NCI-H1436 (cell line): ENCODE data around the gene CCDC3.
A peak's percentile ranks its signal among the peaks of the same experiment; 100 is the strongest.

Experiments used
- DNase-seq: peaks from one replicate; lab custom pipeline; 2025; lab: John Stamatoyannopoulos, UW

Gene CCDC3

DNA sequence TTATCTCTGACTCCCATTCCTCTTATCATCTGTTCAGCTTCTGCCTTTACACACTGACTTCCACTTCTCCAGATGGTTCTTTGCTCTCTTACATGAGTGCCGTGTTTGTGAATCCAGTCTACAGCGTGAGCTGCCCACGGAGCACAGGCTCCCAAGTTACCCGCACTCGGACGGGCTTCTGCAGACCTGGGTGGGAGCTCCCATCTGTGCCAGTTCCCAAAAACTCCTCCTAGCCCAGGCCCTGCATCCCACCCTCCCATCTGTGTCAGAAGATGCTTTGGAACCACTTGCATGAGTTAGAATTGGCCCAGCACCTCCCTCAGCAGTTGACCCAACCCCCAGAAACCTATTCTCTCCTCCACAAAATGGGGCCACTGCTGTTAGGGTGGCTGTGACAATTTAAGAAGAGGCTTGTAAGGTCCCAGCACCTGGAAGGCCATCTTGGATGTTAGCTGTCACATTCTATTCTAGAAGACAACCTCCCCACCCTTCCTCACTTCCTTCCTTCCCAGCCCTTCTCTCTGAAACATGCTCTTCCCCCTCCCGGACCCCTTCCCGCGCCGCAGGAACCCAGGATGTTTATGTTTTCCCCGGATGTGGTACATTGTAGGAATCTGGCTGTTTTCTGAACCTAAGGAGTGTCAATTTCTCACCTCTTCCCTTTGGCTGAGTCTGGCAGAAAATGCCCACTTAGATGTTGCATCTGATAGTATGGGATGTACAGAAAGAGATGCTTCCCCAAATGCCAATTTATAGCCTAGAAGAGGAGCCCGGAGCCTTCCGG is 79.2 kb downstream of the CCDC3 start:
- DNase-seq, result no peak

DNA sequence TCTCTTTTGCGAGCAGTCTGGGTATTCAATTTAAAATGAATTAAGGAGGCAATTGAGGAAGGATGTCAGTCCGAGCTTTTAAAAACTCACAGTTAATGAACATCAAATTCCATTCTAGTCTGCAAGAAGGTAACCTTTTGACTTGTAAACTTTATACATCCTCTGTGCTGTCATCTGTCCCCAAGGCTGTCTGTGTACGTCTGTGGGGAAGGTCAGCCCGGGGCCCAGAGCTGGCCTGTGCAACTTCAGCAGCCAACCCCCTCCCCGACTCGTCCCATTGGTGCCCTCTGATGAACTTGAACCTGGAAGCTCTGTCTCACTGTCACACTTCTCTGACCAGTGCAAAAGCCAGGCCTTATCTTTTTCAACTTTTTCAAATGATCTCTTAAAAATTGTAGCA is 80.3 kb downstream of the CCDC3 start:
- no peak for DNase-seq

DNA sequence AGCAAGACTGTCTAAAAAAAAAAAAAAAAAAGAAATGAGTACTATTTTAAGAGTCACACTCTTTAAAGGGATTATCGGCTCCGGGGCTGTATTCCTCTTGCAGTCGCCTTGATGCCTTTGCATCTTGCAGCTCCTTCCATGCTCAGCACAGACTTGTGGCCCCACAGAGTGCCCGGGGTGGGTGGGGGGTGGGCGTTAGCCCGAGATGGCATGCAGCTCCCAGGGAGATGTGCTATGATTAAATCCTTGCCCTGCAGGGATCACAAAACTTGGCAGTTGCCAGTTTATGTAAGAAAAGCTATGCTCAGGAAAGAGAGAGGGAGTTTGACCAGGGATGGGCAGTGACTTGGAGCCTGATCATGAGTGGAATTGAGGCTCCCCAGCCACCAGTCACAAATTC is 81.9 kb downstream of the CCDC3 start:
- no peak for DNase-seq

DNA sequence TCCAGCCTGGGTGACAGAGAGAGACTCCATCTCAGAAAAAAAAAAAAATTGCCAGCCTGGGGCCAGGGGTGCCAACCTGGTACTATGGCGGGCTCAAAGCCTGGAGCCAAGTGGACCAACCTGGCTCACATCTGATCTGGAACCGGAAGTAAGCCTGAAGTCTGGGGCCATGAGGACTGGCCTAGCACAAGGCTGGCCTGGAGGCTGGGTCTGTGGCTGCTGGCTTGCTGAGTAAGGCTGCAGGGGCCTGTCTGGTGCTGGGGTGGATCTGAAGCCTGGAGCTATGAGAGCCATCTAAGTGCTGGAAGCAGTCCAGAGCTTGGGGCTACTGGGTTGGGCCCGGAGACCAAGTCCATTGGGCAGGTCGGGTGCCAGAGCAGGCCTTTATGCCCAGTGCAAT is 84.9 kb downstream of the CCDC3 start:
- DNase-seq, result no peak

DNA sequence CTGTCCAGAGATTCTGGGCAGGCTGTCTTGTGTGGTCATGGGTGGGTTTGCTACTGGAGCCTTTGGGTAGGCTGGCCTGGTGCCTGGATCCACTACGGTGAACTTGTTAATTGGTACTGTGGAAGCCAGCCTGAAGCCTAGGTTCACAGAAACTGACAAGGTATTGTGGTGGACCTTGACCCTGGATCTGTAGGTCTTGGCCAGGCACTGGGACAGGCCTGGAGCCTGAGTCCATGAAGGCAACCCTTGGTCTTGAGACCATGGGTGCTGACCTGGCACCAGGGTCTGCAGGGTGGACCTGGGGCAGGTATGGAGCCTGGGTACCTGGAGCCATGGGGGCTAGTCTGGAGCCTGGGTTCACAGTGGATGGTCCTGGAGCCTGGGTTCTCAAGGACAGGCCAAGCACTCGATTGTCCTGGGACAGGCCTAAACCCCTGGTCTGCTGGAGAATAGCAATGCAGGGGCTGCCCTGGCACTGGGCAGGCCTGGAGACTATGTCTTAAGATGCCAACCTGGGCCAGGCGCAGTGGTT is 85.8 kb downstream of the CCDC3 start:
- DNase-seq, result no peak

DNA sequence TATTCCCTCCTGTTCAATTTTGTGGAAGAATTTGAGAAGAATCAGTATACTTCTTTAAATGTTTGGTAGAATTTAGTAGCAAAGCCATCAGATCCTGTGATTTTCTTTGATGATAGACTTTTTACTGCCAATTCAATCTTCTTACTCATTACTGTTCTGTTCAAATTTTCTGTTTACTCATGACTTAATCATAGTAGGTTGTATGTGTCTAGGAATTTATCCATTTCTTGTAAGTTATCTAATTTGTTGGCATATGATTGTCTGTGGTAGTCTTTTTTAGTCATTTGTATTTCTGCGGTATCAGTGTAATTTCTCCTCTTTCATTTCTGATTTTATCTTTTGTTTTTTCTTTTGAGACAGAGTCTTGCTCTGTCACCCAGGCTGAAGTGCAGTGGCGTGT is 87.4 kb downstream of the CCDC3 start:
- no peak for DNase-seq

DNA sequence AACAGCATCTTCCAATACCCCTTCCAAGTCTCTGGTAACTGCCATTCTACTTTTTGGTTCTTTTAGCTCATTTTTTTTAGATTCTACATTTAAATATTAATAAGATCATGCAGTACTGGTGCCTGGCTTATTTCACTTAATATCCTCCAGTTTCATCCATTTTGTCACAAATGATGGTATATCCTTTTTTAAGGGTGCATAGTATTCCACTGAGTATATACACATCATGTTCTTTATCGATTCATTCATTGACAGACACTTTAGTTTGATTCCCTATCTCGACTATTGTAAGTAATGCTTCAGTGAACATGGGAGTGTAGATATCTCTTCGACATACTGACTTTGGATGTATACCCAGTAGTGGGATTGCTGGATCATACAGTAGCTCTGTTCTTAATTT is 89.7 kb downstream of the CCDC3 start:
- no peak for DNase-seq

DNA sequence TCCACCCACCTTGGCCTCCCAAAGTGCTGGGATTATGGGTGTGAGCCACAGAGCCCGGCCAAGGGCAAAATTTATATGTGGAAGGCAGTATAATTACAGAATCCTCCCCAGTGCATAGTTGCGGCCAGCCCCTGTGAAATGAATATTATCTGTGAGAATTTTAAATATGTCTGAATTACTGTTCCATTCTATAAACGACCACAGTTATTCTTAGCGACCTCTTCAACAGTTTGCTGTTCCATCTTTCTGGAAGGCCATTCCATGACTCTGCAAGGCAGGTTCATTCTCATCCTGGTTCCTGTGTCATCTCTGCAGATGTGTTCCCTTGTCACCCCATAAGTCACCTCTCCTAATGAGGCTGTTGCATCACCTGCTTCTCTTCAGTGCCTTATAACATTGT is 90.7 kb downstream of the CCDC3 start:
- DNase-seq, result no peak

DNA sequence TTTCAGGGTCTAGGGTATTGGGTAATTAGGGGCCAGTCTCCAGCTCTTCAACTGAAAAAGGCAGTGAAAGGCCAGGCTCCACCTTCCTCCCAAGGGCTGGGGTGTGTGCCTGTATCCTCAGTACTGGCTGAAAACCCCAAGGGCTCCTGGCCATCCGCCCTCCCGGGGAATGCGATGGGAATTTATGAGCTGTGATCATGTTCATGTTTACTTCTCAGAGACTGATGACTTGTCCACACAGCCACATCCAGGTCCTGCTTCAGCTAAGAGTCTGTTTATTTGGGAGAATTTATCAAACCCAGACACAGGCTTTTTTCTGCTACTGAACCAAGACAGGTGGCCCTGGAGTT is 91.7 kb downstream of the CCDC3 start:
- no peak for DNase-seq

DNA sequence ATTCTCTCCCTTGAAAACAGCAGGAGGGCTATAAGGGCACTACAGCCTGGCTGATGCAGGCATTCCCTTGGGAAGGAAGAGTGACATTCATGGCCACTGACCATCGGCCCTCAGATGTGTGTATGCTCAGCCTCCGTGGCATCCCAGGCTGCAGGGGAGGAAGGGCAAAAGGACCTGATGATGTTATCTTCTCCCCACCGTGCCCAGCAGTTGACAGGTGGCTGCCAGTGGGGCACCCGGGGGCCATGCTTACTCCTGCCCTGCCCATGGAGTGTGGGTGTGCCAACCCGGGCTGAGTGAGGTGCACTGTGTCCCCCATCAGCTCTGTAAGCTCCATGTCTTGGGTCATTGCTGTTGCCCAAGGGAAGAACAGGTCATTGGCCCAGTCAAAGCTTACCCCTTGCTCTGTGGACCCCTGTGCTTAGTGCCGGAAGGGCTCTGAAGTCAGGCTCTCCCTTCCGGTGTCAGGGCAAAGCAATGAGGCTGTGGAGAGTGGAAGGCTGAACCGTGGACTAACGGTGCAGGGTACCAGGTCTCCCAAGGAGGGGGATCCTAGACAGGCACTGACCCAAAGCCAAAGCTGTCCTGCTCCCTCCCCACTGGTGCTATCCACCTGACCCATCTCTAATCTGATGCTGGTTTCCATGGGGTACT is 92.2 kb downstream of the CCDC3 start:
- no peak for DNase-seq

DNA sequence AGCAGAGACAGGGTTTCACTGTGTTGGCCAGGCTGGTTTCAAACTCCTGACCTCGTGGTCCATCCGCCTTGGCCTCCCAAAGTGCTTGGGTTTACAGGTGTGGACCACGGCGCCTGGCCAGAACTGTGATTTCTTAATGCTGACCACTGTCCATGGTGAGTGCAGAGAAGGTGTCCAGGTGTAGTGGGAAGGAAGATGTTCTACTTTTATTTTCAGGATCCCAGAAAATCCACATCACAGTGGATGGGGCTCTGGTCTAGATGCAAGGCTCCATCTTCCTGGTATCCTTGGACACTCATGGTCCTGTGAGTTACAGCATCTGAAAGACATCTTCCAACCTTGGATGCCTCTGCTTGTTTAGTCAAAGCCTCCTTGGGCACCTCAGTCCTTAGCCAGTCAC is 92.7 kb downstream of the CCDC3 start:
- DNase-seq, result no peak

DNA sequence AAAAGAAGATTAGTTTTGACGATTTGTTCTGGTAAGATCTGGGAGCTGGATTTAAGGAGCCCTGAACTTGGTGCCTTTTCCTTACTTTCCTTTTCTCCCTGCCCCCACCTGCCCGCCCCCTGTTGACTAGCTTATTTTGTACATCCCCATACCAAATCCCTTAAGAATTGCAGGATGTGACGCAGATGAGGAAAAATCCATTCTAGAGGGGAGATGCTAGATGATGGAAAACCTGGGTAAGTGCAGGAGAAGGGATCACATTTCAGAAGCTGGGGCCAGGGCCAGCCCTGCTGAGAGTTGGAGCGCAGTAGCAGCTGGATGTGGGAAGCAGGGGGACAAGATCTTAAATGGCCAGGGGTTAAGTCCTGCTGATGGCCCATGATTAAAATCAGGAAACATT is 93.9 kb downstream of the CCDC3 start:
- DNase-seq, result no peak

DNA sequence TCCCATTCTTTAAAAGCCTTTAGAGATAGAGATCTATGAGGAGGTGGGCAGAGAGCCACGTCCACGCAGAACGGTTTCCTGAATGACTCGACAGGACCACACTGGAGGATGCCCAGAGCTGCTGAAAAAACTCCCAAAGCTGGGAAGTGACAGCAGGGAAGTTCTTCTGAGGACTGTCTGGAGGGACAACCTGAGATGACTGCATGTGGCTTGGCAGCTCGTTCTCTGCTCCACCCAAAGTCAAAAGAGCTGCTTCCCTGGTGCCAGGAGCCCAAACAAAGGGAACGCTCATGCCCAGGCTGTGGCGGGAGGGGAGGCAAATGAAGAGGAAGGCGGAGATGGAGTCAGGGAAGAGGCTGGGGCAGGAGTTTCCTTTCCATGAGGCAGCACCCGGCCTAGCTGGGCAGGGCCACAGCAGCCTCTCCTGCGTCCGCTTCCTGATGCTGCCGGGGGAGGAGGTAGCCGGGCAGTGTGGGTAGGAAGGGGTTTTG is 95.4 kb downstream of the CCDC3 start:
- no peak for DNase-seq

DNA sequence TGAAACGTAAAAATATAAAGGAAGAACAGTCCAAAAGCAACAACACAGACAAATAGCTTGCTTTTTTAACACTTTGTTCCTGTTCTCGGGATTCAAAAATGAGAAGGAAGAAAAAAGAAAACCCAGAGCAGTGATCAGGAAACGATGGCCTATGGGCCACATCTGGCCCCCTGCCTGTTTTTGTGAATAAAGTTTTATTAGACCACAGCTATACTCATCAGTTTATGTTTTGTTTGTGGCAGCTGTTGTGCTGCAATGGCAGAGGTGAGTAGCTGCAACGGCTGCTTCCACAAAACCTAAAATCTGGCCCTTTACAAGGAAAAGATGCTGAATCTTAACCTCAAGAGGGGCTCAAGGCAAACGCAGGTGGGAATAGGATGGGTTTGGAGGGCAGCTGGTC is 96.4 kb downstream of the CCDC3 start:
- DNase-seq, result no peak

DNA sequence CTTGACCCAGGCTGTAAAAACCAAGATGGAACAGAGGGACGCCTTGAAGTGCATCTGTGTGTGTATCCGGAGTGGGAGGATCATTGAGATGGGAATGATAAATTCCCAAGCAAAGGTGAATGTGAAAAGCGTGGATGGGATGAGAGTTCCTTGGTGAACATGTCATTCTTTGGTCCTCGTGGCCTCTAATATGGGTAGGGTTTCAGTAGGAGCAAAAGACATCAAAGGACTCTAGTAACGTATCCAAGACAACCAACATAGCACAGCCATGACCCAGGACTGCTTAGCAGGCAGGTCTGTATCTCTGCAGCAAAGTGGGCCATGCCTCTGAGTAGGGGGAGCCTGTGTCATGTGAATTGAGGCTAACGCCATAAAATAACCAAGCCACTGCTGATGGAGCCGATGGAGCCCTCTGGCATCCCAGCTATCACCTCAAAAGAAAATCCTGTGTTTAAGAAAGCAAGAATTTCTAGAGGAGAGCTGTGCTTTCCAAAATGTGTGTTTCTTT is 98.6 kb downstream of the CCDC3 start:
- DNase-seq, result no peak

DNA sequence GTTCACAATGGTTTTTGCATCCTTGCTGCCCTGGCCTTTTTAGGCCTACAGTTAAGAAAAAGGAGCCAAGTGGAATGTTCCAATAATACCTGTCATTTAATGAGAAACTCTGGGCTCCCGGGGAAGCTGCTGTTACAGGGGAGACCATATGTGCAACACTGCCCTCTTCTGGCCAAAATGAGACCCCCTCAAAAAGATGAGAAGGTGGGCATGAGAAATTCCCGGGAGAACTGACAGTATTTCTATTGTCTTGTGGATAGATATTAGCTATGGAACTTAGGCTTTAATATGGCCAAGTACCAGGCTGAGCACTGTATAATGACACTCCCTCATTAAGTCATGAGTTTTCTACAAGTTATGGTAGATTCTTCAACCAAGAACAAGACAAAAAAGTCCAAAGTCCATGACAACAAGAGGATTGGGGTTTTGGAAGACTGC is 99.4 kb downstream of the CCDC3 start:
- DNase-seq, result peak; percentile 58

DNA sequence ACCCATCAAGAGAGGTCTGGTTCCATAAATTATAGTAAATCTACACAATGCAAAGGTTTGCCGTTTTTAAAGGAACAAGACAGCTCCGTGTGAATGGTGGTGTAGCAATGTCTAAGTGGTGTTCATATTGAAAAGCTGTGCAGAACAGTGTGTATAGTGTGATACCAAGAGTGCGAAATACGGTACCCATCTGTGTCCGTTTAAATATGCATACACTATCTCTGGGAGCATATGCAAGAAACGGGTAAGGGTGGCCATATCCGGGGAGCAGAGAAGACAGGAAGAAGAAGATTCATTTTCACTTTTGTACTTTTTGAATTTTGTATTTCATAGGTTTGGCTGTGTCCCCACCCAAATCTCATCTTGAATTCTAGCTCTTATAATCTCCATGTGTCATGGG is 102.0 kb downstream of the CCDC3 start:
- no peak for DNase-seq

DNA sequence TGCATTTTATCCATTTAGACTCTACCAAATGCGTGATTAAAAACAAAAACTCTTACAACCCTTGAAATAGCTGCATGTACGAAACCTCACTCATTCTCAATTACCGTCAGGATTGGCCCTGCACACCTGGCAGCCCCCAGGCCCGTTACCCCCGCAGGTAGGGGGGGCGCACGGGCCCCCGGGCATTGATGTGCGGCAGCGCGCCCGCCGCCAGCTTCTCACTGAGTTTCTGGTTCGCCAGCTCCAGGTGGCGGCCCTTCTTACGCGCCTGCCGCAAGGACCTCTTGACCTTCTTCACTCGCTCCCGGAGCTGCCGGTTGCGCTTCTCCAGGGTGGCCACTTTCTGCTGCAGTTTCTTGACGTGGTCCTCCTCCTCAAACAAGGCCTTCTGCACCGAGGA is 103.2 kb downstream of the CCDC3 start:
- DNase-seq, result no peak

DNA sequence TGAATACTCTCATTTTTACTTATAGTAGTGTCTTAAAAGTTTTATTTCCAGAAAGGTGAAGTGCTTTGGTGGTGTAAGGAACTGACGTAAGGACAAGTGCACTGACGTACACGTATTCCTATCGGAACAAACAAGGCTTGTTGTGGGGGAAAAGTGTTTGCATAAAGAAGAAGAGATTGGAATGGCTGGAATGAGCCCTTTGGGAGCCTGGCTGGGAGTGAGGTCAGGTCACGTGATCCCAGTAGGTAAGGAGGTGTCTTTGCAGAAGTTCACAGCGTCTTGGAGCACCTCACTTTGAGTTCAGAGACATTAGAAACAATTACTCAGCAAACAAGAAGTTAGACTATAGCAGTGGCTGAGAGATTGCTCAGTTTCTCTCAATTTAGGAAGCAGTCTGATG is 104.2 kb downstream of the CCDC3 start:
- DNase-seq, result no peak

DNA sequence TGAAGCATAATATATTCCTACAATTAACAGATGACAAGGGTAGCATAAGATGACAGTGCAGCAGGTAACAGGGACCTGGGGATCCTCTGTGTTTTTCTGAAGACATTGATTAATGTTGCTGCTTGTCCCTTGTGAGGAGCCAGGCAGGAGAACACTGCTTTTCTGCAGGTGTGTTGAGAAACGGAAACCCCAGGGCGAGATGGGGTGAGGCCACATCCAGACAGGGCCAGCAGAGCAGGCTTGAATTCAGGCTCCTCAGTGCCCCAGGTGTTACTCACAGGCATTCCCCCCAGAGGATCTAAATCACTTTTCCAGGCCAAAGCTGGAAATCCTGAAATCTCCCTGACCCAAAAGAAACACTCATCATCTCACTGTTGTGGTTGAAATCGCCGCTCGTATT is 105.3 kb downstream of the CCDC3 start:
- no peak for DNase-seq

DNA sequence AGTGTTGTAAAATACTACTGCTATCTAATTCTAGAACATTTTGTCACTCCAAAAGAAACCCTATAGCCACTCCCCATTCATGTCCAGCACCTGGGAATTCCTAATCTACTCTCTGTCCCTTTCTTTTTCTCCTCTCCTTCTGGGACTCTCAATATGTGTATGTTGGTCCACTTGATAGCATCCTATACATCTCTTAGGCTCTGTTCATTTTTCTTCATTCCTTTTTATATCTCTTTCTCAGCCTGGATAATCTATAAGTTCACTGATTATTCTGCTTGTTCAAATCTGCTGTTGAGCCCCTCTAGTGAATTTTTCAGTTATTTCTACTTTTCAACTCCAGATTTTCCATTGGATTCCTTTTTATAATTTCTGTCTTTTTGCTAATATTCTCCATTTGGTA is 108.6 kb downstream of the CCDC3 start:
- no peak for DNase-seq

DNA sequence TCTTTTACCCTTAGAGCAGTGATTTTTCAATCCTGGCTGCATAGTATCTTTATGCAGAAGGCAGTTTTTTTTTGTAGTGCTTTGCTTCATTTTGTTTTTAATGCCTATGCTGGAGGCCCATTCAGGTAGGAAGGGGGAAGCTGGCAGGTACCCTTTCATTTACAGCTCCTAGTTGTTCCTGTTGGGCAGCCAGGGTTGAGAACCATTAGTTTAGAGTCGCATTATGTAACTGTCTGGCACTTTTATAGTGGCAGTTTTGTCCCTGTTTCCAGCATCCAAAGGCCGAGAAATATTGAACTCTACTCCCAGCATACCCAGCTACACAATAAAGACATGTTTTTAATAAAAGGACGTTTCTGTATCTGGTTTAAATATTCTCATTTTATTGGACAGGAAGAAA is 110.6 kb downstream of the CCDC3 start:
- DNase-seq, result no peak

DNA sequence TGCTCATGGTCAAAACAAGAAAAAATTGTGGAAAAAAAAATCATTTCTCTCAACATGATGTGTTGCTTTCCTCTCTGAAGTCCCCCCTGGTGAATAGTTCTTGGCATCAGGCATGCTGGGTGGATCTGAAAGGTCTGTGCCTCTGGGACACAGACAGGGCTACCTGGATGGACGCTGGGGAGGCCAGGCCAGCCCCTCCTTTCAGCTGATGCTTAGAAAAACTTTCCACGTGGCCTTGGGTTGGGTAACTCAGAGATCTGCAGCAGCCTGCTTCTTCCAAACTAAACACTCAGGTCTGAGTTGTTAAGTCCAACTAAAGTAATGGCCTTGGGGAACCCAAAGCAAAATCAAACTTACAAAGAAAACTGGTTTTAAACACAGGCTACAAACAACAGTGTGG is 113.0 kb downstream of the CCDC3 start:
- DNase-seq, result no peak
